AML-193 (cell line): ENCODE measurements around the gene CATSPERD.

Experiments
- DNase-seq, 2 experiments: peaks; one replicate each; lab custom pipeline; 2025; lab: John Stamatoyannopoulos, UW

CATSPERD gene, protein sequence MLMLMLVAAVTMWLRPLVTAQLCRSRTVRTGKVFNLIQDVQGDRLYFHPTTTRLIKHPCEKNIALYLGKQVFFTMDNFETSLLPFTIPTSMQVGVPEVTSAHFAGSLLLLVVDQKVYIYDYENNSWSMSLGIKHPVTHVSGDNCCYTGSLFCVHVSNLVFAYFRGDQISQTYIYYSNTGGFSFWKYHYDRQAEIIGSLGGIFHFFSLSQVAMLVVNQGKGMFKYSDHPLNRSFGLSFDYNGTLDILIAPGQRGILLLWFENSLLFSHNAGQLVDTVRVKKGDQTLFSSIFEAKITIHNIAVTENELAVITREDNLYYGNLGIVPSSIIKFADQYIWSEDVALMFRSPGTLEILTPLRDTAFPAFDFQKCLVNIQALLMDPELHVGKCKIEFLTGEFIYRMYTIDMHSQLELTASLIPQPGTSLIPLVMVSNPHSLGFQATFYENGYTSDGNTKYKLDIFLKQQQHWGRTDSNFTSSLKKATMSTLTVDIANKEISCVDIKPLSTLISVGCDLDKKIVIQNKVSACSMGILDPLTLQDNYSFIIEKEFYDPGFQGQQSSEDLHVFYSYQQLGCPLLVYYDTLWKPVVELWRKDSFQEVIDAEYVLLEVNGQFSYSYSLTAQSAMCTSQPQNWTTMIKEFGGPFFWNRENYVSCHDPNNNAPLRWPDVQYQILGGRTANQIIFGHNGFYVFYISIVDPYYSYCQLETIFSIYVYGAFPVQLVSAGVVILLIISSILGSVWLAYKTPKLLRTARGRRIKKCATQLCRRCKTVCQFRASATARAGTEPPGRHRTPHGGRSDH

DNA sequence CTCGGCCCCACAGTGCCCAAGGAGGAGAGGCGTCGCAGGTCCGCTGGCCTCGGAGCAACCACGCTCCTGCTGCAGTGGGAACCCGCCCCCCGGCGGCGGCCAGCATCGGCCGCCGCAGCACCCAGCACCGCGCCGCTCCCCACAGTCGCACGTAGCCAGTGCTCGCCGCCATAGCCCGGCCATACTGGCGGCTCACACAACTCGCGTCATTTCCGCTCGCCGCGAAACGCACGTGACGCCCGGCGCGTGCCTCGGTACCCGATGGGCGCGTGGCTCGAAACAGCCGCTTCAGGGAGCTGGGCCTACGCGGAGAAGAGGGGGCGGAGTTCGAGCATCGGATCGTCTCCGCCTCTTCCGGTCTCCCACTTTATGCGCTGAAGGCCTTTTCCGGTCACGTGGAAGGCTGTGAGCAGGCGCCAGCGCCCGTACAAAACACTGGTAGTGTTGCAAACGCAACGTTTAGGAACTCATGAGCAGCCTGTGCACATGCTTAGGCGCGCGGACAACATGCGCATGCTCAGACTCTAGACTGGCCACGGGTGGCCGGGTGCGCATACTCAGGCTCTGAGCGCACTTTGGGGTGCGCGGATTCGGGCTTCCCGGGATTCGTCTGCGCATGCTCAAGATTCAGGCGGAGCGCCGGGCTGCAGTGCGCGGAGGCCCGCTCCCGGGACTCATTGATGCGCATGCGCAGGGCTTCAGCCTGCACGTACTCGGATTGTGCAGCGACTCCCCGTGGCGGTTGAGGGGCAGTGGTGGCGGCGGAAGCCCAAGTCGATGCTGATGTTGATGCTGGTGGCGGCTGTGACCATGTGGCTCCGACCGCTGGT is at the start of gene CATSPERD, which contains the start of gene LONP1:
CATSPERD (plus strand) TSS at position 677 of the 830 bp plus-strand sequence; CDS start at position 778, 101 bp downstream.
LONP1 (minus strand) TSS at position 186 of the 830 bp plus-strand sequence; CDS start at position 172, 14 bp downstream.
- peak; percentile 96 to 98 for DNase-seq

DNA sequence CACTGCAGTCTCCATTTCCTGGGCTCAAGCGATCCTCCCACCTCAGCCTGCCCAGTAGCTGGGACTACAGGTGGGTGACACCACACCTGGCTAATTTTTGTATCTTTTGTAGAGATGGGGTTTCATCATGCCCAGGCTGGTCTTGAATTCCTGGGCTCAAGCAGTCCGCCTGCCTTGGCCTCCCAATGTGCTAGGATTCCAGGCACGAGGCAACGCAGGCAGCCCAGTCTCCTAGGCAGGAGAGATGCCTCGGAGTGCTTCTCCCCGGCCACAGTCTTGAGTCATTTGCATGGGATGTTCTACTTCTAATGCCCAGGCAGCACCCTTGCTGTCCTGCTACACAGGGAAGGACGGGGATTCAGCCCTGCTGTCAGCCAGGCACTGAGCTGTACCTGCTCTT is 48.8 kb upstream of the CATSPERD start:
- no peak for DNase-seq

DNA sequence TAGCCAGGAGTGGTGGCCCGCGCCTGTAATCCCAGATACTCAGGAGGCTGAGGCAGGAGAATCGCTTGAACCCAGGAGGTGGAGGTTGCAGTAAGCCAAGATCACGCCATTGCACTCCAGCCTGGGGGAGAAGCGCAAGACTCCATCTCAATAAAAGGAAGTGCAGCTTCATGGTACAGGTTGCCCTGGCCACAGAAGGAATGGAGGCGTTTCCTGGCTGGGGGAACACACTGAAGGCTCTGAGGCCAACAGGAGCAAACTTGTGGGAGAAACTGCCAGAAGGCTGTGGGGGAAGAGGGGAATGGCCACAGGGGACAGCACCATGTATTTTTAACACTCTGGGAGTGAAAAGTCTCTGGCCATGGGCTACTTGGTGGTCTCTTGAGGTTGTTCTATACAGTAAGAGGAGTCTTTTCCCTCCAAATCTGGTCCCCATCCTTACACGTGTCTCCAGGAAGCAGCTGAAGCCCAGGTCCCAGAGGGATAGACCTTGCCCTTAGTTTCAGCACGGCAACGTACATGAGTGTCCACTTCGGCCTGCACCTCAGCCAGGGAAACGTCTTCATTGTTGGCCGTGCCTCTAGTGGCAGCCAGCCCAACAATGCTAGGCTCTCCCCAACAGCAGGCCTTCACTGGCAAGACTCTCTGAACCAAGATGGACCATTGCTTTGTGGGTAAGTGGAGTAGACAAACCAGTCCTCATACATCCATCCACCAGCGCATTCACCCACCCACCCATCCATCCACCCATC is 47.6 kb upstream of the CATSPERD start:
- DNase-seq = no peak

DNA sequence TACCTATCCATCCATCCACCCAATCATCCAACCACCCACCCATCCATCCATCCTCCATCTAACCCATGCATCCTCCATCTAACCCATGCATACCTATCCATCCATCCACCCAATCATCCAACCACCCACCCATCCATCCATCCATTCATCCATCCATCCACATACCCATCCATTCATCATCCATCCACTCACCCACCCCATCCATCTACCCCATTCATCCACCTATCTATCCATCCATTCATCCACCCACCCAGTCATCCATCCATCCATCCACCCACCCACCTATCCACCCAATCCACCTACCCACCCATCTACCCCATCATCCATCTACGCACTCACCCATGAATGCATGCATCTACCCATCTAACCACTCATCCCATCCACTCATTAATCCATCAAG is 46.7 kb upstream of the CATSPERD start:
- no peak for DNase-seq

DNA sequence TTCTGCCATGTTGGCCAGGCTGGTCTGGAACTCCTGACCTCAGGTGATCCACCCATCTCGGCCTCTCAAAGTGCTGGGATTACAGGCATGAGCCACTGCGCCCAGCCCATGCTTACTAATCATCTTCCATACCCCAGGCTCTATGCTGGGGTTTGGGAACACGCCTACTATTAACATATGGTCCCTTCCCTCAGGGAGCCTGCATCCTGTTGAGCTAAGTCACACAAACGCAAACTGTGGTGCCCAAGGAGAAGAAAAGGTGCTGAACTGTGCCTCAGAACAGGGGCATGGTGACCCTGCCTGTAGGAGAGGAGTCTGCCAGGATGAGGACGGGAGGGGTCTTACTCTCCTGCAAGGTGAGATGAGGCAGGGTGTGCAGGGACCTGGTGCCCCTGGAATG is 45.7 kb upstream of the CATSPERD start:
- DNase-seq = no peak

DNA sequence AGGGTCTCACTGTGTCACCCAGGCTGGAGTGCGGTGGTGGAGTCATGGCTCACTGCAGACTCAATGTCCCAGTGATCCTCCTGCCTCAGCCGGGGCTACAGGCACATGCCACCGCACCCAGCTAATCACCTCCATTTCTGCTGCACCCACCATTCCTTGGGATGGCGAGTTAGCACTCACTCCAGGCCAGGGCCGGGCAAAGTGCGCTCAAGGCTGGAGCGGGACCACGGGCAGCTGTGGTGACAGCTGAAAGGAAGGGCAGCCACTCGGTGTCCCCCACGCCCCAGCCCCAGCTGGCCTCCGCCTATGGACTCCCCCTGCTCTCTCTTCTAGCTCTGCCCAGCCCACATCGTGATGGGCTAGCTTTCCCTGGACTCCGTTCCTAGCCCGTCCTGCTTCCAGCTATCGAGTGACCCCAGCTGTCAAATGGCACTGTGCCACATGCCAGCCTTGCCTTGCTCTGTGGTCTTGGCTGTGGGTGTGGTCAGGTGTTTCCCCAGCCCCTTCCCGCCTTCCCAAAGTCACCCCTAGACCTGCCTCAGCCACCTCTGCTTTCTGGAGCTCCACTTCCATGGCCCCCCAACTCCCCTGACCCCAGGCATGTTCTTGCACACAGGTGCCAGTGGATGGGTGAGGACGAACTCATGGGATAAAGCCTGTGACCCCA is 44.2 kb upstream of the CATSPERD start:
- no peak for DNase-seq

DNA sequence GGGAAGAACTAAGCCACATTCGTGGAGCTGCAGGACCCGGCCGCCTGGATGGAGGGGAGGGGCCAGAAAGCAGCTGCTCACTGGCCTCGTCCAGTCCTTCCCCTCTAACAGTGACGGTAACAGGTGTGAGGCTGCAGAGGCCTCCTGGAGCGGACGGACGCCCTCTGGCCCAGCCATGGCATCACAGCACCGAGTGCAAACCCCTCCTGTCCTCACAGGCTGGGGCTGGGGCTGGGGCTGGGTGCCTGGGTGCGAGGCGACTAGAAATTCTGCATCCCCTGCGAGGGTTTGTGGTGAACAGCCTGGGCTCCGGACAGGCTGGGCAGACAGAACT is 43.7 kb upstream of the CATSPERD start:
- DNase-seq = no peak

DNA sequence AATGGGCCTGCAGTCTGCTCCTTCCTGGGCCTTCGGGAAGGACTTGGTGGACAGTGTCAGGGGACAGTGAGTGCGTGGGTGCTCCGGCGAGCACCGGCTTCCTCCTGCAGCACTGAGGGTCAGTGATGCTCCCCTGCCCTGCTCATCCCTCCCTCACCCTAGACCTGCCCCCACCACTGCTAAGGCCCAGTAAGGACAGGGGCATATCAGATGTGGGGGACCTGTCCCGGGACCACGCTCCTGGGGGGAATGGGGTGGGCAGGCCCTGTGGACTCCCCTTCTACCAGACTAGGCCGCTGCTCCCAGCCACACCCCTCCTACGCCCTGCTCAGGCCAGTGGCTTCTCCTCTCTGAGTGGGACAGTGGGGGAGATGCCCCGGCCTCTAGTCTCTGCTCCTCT is 43.3 kb upstream of the CATSPERD start:
- no peak for DNase-seq

DNA sequence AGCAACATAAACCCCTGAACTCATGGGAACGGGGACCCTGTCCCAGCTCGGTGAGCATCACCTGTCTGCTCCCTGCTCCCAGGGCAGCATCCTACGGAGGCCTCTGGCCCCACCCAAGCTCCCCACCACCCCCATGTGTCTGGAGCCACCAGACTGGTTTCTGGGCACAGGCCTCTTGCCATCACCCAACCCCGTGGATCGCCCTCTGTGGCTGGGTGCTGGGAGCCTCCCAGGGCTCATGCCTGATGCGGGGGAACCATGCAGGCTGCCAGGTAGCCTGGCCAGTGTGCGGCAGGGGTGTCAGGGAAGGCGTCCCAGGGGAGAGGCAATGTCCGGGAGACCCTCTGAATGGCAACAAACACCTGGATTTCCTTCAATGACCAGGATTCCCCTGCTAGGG is 42.9 kb upstream of the CATSPERD start:
- no peak for DNase-seq

DNA sequence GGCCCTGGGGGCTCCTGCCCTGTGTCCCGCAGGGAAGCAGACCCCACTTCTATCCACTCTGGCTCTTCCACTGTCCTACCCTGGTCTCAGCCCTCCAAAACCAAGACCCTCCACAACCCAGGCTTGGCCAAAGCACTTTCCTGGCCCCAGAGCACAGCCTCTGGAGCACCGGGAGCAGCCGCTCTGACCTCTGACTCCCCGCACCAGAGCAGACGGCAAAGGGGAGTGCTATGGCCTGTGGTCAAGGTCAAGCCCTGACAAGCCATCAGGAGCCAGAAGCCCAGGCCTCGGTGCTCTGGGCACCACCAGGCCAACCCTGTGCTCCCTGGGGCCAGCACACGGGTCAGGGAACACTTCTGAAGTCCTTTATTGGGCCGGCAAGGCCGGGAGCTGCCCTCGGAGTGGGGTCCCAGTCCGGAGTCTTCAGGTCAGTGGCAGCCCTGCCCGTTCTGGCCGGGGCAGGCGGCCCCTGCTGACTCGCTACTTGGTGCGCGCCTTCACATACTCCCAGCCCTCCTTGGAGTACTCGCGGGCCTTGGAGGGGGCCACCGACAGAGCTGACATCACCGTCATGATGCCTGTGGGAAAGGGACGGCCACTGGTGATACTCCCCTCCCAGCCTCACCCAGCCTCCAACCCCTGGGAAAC is 42.2 kb upstream of the CATSPERD start:
- no peak for DNase-seq

DNA sequence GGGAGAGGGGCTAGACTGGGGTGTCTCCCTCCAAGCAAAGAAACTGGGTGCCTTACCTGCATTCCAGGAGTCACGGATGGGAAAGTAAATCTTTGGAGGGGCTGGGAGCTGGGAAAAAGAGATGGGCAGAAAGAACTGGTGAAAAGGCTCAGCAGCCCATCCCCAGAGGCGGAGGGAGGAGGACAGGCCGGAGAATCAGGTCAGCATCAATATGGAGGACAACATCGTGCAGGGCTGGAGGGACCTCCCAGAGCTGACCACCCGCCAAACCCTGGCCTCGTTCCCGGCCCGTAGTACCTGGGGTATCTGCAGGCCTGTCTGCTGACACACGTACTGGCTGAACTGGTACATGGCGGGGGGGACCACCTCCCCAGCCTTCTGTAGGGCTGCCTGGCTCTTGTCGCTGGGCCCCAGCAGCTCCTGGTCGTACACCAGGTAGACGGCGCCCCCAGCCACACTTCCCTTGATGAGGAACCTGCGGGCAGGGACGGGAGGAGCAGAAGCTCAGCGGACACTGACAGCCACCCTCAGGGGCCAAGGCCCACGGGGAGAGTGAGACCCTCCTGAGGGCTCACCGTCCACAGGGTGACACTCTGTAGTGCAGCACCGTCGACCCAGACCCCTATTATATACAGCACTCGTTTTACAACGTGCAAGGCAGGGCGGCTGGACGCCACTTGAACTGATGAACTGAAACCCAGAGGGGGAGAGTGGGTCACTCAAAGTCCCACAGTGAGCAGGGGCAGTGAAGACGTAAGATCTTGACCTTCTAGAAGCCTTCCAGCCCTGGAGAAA is 41.0 kb upstream of the CATSPERD start:
- DNase-seq = no peak

DNA sequence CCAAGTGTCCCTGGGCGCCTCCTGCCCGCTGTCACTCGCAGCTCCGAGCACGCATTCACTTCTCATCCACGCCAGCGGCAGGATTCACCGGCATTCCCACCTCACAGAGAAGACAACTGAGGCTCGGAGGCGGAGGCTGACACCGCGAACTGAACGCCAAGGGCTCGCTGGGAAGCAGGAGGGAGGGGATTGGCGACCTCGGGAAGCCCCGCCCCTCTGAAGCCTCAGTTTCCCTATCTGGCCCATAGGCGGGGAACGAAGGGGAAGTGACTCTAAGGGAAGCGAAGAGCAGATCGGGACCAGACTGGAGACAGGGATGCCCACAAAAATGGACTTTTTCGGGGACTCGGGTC is 40.4 kb upstream of the CATSPERD start:
- no peak for DNase-seq

DNA sequence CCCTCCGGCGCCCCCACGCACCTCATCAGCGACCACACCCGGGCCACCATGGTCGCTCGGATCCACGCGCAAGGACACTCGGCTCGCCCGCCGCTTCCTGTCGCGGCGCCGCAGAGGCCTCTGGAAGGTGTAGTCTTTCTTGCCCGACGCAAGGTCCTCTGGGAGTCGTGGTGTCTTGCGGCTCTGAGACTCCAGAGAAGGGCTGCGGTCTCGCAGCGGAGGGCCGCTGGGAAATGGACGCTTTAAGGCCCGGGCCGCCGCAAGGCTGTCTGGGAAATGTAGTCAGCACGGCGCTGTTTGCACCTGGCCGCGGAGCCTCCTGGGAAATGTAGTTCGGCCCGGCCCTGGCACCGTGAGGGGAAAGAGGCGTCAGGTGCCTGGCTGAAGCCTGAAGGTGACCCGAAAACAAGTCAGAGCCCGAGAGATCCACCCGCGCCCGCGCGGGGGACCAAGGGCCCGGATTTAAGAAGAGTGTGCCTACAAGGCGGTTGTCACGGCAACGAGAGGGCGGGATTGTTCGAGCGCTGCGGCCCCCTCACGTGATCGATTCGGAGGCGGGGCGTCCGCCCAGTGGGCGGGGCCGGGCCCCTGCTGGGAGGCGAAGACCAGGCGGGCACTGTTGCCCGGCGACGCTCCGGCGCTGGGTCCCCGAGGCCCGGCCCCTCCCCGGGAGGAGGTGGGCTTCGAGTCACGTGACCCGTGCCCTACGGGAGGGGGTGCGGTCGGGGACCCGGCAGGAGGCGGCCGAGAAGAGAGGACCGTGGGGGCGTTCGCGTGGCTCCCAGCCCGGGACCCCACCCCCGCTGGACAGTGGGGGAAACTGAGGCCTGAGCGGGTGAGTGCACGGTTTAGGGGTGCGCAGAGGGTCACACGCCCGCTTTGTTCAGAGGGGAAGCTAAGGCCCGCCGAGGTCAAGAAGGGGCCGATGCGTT is 39.7 kb upstream of the CATSPERD start, which contains the start of the genes HSD11B1L and MICOS13:
HSD11B1L (plus strand) TSS at position 591 of the 932 bp plus-strand sequence. CDS start 3,806 bp downstream, outside the sequence.
MICOS13 (minus strand) TSS at position 80 of the 932 bp plus-strand sequence; CDS start at position 50, 30 bp downstream.
- DNase-seq = peak; percentile 98

DNA sequence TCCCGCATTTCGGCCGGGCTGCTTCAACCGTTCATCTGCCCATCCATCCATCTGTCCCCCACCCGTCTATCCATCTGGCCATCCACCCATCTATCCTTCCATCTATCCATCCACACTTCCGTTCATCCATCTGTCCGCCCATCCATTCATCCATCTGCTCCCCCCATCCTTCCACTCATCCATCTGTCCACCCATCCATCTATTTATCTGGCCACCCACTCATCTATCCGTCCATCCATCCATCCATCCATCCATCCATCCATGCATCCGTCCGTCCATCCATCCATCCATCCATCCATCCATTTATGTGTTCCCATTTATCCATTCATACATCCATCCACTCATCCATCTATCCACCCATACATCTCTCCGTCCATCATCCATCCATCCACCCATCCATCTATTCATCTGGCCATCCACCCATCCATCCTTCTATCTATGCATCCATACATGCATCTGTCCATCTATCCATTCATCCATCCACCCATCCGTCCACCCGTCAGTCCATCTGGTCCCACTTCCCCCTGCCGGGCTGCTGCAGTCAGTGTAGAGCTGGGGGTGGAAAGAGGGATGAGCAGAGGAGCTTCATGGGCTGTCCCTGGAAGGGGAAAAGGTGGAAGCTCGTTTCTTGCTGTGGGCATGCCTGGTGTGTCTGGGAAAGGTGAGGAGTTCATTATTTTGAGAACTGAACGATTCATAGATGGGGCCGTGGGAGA is 38.9 kb upstream of the CATSPERD start:
- no peak for DNase-seq

DNA sequence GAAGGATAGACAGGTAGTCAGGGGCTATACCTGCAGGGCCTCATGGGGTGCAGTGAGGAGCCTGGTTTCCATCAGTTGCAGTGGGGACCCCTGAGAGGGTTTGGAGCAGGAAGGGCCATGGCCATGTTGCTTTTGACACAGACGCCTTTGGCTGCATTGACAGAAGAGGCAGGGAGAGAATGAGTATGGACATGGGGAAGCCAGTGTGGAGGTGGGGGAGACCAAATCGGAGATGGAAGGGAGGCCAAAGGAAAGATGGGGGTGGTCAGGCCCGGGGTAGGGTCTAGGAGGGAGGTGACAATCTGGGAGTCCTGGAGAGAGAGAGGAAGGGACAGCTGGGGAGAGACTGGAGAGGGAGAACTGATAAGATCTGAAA is 38.3 kb upstream of the CATSPERD start:
- DNase-seq = no peak

DNA sequence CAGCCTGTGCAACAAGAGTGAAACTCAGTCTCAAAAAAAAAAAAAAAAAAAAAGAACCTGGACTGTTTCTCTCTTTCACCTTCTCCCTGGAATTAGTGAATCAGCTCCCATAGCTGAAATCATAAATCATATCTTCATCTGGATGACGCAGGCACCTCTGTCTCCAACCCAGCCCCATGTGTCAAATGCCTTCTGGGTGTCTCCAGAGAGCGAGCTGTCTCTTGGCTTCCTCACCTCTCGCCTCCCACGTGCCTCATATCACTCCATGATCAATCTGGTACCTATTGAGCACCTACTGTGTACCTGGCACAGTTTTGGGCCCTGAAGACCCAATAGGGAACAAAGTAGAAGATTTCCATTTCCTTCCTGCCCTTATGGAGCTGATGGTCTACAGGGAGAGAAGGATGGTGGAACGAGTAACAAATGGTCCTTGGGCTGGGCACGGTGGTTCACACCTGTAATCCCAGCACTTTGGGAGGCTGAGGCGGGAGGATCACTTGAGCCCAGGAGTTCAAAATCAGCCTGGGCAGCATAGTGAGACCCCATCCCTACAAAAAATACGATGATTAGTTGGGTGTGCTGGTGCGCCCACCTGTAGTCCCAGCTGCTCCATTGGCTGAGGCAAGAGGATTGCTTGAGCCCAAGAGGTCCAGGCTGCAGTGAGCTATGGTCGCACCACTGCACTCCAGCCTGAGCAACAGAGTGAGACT is 37.1 kb upstream of the CATSPERD start:
- no peak for DNase-seq
